ENCODE results near the gene TEX29. TPM values are rescaled to one million over a fixed set of nuclear protein-coding genes. Genes with fewer than 3 reads are reported as not detected.

Gene TEX29
- total RNA-seq, 1 experiment from 2014 or later = not detected

GRCh38 chr13:111316161-111316730, 4.2 kb upstream of the TEX29 start:
- Histone ChIP-seq H3K9me3 (ENCODE audit: control insufficient read depth, insufficient read depth, low read depth, low read length) (no peaks in the 10 kb centered on the region), H3K27ac (ENCODE audit: low read length) (no peak overlapping the region), H3K27me3 (ENCODE audit: control insufficient read depth, insufficient read depth, low read length) (no peaks in the 10 kb centered on the region), H3K4me3 (ENCODE audit: low read depth in 2 of 2, low read length in 2 of 2) (no peak overlapping the region), H3K36me3 (ENCODE audit: control insufficient read depth, insufficient read depth, low read length) (no peaks in the 10 kb centered on the region), H3K4me1 (ENCODE audit: control insufficient read depth, insufficient read depth, low read length) (no peaks in the 10 kb centered on the region)
- TF ChIP-seq CTCF (IDR thresholded peaks at IDR 0.05) (no peak), POLR2AphosphoS5 (IDR thresholded peaks at IDR 0.05; ENCODE audit: low read depth, low read length) (no peak), SIN3A (IDR thresholded peaks at IDR 0.05; ENCODE audit: borderline replicate concordance, insufficient read depth, low read depth, low read length) (no peak), REST (IDR thresholded peaks at IDR 0.05; ENCODE audit: insufficient read depth in 1 of 2, low read depth in 2 of 2, low read length in 1 of 2) (no peak), TCF7L2 (IDR thresholded peaks at IDR 0.05; ENCODE audit: low read depth, low read length) (no peak)
- intact Hi-C loops (cut with micrococcal nuclease; ENCODE audit: unreplicated experiment) = no loop called here
- ATAC-seq = no peak
- no TSS peak for BruUV-seq (replicated peaks)
- in situ Hi-C loops (cut with HindIII; ENCODE audit: low pct_unique_long_range_greater_than_20kb, low sequenced_read_pairs) = no loop called here
- ChIA-PET POLR2A (no interaction called here), CTCF (no interaction called here)
- no peak for DNase-seq (ENCODE audit: low read depth, low spot score)

- no peaks in the 10 kb centered on the region for H3K9me3 ChIP-seq (ENCODE audit: control insufficient read depth, insufficient read depth, low read depth, low read length)
- intact Hi-C loops (cut with micrococcal nuclease; ENCODE audit: unreplicated experiment) (no loop called here), in situ Hi-C loops (cut with HindIII; ENCODE audit: low pct_unique_long_range_greater_than_20kb, low sequenced_read_pairs) (no loop called here)
- TF ChIP-seq CTCF (IDR thresholded peaks at IDR 0.05) (no peak), POLR2AphosphoS5 (IDR thresholded peaks at IDR 0.05; ENCODE audit: low read depth, low read length) (no peak), SIN3A (IDR thresholded peaks at IDR 0.05; ENCODE audit: borderline replicate concordance, insufficient read depth, low read depth, low read length) (no peak), TCF7L2 (IDR thresholded peaks at IDR 0.05; ENCODE audit: low read depth, low read length) (no peak), REST (IDR thresholded peaks at IDR 0.05; ENCODE audit: insufficient read depth in 1 of 2, low read depth in 2 of 2, low read length in 1 of 2) (no peak)
- no peak overlapping the region for H3K27ac ChIP-seq (ENCODE audit: low read length)
- no peak overlapping the region for H3K4me3 ChIP-seq (ENCODE audit: low read depth in 2 of 2, low read length in 2 of 2)
- no peaks in the 10 kb centered on the region for H3K27me3 ChIP-seq (ENCODE audit: control insufficient read depth, insufficient read depth, low read length)
- H3K36me3 ChIP-seq (ENCODE audit: control insufficient read depth, insufficient read depth, low read length) = no peaks in the 10 kb centered on the region
- CTCF ChIA-PET = no interaction called here
- no peaks in the 10 kb centered on the region for H3K4me1 ChIP-seq (ENCODE audit: control insufficient read depth, insufficient read depth, low read length)
- POLR2A ChIA-PET = no interaction called here
- BruUV-seq (replicated peaks) = no TSS peak
- no peak for DNase-seq (ENCODE audit: low read depth, low spot score)
- no peak for ATAC-seq
Measured at GRCh38 chr13:111317042-111317550, 3.3 kb upstream of the TEX29 start.
